Measurements from ENCODE around the gene GJD2. TPM values are rescaled to one million over a fixed set of nuclear protein-coding genes. Genes with fewer than 3 reads are reported as not detected.

The GJD2 gene
- total RNA-seq, 3 donors from 2014 or later: not detected

DNA sequence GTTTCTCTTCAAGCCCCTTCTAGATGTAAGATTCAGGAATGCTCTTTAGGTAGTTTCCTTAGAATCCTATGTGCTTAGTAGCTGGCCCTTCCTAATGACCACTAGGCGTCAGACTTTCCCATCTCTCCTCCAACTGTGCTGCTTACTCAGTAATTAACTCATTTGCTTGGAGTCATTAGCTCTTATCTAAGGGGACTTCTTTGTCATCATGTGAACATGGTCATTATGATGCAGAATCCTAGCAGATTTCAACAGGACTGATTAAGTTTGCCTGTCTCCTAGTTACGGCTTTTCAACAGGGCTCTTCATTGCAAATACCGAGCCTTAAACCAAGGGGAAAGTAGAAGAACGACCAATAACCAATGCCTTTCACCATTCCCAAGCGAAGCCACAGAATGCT is 46.4 kb downstream of the GJD2 start:
- TF ChIP-seq, protein P1, sequence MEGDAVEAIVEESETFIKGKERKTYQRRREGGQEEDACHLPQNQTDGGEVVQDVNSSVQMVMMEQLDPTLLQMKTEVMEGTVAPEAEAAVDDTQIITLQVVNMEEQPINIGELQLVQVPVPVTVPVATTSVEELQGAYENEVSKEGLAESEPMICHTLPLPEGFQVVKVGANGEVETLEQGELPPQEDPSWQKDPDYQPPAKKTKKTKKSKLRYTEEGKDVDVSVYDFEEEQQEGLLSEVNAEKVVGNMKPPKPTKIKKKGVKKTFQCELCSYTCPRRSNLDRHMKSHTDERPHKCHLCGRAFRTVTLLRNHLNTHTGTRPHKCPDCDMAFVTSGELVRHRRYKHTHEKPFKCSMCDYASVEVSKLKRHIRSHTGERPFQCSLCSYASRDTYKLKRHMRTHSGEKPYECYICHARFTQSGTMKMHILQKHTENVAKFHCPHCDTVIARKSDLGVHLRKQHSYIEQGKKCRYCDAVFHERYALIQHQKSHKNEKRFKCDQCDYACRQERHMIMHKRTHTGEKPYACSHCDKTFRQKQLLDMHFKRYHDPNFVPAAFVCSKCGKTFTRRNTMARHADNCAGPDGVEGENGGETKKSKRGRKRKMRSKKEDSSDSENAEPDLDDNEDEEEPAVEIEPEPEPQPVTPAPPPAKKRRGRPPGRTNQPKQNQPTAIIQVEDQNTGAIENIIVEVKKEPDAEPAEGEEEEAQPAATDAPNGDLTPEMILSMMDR (IDR thresholded peaks at IDR 0.05): no peak
- intact Hi-C loops (cut with DNase I, micrococcal nuclease): no loop called here
- no peak overlapping the region for H3K4me3 ChIP-seq
- DNase-seq (peak in 1 of 3 donors; percentile 3), ATAC-seq (no peak)
- no peaks in the 10 kb centered on the region for H3K4me1 ChIP-seq (ENCODE audit: low read depth)
- no peaks in the 10 kb centered on the region for H3K36me3 ChIP-seq (ENCODE audit: low read depth)
- H3K9me3 ChIP-seq: no peaks in the 10 kb centered on the region

DNA sequence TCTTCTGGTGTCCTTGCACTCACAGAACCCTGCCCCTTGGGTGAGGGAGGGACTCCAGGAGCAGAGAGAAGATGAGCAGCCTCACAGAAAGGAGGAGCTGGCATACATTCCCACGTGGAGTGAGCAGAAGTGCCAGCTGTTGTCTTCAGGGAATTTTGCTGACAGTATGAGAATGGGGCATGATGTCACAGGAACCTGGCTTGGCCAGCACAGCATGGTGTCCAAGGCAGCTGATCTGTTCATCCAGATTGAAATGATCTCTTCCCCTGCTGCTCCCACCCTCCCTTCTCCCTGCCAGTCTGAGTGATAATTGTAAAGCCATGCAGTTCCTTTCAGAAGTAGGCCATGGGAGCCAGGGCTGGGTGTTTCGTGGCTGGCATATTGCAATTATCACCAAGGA is 53.3 kb downstream of the GJD2 start:
- no peak for ATAC-seq
- Histone ChIP-seq H3K9me3 (no peaks in the 10 kb centered on the region), H3K36me3 (ENCODE audit: low read depth) (no peaks in the 10 kb centered on the region), H3K4me3 (no peak overlapping the region), H3K4me1 (ENCODE audit: low read depth) (no peaks in the 10 kb centered on the region)
- TF ChIP-seq, protein P1 (IDR thresholded peaks at IDR 0.05): no peak
- intact Hi-C loops (cut with DNase I, micrococcal nuclease): no loop called here
- DNase-seq: no peak

Other genes with a start within 250 kb of the GJD2 start
- 10 to 100 TPM; 17.2 to 75.3 (median 22.7) TPM for gene GOLGA8B, start 171.3 kb downstream of the GJD2 start, total RNA-seq
- gene ACTC1, start 40.6 kb upstream of the GJD2 start, total RNA-seq: 10 to 100 TPM in 1 of 3 donors, 1 to 10 TPM in 1, under 1 TPM in 1; 0.64 to 10.7 (median 1.3) TPM
- 10 to 100 TPM; 25.1 to 26.6 (median 26.4) TPM for gene AQR, start 214.7 kb upstream of the GJD2 start, total RNA-seq
- gene ZNF770, start 233.3 kb upstream of the GJD2 start, total RNA-seq: 10 to 100 TPM; 20.3 to 24.0 (median 21.2) TPM